SKM-1 (cell line): ENCODE measurements around the gene FLCN.
"Not testable (repeated sequence)": the region's sequence is repeated elsewhere in the genome, so short reads cannot be mapped to it uniquely, and the experiment has no call there.

ENCODE experiments used
- DNase-seq: peaks from one replicate; lab custom pipeline; 2025; ENCODE audit not compliant: unreplicated experiment; lab: John Stamatoyannopoulos, UW

Gene FLCN

DNA sequence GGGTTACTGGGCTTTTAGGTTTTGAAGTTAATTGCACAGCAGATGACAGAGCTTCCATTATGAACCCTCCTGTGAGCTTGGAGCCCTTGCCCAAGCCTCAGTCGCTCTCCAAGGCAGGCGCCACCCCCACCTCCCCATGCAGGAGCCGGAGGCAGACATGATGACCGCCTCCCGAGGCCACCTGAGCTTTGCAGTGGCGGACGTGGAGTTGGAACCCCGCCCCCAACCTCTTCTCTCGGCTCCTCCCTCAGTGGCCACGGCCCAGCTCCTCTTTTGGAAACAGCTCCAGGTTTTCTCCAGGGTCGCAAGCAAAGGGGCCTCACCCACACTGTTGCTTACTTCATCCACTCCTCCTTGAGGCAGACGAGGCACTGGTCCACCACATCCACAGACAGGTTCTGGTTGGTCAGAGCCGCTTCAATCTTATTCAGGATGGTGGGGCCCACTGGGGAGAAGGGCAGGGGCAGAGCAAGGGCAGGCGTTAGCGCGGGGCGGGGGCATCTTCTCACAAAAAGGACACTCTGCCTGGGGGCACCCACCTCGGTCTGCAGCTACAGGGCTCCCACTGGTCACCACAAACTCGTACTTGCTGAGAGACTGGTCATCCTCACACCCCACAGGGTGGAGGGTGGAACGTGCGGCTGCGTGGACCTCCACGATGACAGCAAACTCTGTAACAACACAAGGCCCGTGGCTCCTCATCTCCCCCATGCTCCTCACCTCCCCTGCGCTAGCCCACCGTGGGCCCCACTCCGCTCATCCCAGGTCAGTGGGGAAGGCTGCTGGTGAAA is 22.1 kb downstream of the FLCN start:
- no peak for DNase-seq

- no peak for DNase-seq
These were observed 23.2 kb downstream of the FLCN start for GRCh38 chr17:17213775-17214174.

DNA sequence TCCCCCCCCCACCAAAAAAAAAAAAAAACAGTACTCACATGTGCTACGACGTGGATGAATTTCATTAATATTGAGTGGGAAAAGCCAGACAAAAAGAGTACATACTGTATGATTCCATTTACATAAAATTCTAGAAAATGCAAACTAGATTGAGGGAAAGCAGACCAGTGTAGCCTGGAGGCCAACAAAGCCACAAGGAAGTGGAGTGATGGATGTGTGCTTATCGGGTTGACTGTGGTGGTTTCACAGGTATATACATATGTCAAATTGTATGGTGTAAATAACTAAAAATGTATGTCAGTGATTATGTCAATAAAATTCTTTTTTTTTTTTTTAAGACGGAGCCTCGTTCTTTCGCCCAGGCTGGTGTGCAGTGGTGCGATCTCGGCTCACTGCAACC is 29.0 kb downstream of the FLCN start:
- DNase-seq, result no peak

GRCh38 chr17:17206913-17207335 is 30.0 kb downstream of the FLCN start:
- no peak for DNase-seq

DNA sequence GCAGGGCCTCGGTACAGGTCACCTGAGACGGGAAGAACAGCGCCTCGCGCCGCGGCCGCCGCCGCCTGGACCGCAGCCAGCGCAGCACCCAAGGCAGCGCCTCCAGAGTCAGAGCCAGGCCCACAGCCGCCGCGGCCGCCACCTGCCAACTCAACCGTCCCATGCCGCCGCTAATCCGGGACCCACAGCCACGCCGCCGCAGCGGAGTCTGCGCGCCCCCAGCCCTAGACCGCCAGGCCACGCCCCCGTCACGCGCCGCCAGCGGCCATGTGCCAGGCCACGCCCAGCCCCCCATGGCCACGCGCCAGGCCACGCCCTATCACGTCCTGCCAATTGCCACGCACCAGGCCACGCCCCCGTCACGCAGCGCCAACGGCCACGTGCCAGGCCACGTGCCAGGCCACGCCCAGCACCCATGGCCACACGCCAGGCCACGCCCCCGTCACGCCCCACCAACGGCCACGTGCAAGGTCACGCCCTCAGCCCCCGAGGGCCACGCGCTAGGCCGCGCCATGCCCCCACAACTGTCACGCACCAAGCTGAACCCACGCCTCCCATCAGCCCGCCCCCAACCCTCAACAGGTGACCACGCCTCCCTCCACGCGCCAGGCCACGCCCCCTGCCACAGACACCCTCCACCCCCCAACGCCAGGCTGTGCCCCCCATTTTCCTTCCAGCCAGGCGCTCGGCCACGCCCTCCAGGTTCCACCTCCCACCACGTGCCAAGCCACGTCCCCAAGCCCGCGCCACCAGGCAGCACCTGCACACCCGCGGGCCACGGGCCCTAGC is 30.6 kb downstream of the FLCN start, which contains the start of gene PLD6:
PLD6 (minus strand) TSS at position 210 of the 789 bp plus-strand sequence; CDS start at position 163, 47 bp downstream.
- peak; percentile 89 for DNase-seq

DNA sequence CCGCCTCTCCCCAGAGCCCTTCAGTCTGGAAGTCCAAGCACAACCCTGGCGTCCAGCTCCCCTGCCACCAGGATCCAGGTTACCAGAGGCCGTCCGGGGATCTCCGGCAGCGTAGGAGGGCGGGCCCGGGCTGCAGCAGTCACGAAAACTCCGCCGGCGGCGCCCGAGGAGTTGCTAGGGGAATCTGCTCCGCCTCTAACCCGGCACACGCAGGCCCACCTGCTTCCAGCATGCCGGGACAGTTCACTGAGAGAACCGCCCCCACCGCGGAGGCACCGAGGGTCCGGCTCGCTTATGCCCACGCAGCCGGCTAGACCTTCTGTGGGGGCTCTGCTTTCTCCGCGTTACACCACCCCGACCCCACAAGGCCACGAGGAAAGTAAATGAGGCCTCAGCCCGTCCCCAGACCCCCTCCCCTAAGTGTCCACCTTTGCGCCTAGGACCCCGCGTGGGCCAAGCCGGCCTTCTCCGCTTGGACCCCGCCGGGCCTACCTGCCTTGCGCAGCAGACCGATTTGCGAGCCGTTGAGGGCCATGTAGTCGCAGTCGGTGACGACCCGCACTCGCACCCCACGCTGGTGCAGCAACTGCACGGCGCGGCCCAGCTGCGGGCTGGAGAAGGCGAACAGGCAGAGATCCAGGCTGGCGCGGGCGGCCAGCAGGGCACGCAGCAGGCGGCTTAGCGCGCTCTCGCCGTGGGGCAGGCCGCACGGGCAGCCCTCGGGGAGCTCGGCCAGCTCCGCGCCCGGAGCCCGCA is 31.4 kb downstream of the FLCN start:
- DNase-seq, result no peak

- no peak for DNase-seq
These were observed 32.2 kb downstream of the FLCN start for GRCh38 chr17:17204635-17205231.

- DNase-seq, result no peak
These were observed 32.9 kb downstream of the FLCN start for GRCh38 chr17:17204041-17204591.

DNA sequence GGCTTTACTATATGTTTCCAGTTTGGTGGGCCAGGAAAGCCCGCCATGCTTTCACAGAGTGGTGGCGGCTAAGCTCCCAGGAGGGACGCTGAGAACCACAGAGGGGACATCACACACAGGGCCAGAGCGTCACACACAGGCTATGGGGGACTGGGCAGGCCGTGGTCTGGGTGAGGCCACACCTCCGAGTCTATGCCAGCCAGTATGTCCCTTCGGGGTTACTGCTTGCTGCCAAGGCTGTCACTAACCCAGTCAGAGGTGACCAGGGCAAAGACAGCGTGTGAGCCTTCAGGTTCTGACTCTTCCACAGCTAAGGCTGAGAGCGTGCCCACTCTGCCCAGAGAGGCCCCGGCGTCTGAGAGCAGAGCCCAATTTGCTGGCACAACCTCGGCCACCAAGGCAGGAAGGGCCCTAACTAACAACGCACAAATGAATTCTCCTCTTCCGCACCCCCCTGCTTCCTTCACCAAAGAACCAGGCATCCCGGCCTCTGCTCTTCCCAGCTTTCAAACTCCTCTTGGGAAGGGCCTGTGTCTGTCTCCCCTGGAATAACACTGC is 33.7 kb downstream of the FLCN start:
- DNase-seq, result no peak

DNA sequence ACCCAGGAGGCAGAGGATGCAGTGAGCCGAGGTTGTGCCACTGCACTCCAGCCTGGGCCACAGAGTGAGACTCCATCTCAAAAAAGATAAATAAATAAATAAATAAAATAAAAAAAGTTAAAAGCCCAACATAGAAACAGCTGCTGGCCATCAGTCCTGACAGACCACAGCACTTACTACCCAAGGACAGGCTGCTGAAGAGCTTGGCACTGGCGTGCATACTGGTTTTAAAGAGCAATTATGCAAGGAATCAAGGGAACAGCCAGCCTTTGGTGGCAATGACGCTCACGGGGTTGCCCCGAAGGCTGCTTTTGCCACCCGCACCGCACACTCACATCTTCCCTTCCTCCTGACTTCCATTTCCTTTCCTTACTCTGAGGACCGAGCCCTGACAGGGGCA is 35.1 kb downstream of the FLCN start:
- no peak for DNase-seq

- no peak for DNase-seq
These were observed 35.7 kb downstream of the FLCN start for GRCh38 chr17:17201271-17201670.

DNA sequence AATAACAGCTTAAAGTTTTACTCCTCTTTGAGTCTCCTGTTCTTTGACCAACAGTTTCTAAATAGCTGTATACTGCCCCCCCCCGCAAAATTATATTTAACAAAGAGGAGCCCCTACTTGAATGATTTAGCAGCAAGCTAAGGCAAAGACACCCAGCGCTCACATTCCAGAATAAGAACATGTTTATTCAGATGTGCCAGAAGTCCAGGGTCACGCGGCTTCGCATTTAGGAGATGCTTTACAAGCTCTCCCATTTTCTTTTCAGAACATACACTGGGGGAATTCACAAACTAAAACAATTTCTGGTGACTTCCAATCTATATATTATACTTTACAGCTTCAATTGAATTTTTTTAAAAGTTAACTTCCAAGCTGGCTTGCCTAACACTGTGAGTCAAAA is 36.1 kb downstream of the FLCN start:
- no peak for DNase-seq

DNA sequence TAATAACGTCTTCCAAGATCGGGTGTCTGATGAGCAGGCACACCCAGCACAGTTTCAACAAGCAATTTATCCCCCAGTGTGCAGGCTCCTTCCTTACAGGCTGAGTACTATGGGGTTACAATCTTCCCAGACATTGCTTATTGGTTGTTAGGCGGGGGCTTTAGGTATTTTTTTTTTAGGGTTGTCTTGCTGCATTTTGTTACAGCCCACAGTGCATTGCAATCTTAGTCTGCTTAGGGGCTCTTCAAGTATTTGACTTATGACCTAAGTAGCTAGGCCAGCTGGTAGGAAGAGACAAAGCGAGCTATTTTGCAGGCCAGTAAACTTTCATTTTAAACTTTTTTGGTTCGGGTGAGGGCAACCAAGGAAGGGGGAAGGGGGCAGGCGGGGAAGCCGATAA is 36.7 kb downstream of the FLCN start:
- no peak for DNase-seq

DNA sequence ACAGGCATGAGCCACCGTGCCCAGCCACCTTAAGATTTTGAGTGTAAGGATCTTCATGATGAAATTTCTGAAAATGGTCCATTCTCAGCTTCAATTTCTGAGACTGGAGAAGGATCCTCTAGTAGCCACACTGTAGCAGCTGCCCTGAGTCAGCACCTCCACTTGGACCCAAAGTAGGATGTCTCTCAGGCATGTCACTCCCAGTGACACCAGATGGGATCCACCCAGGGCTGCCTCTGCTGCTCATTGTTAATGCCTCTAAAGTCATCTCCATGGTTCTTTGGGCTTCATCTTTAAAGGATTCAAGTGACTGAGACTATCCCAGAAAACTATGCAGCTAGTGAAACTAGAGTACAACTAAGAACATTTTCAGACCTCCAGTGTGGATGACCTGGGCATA is 38.7 kb downstream of the FLCN start:
- no peak for DNase-seq

- DNase-seq, result no peak
These were observed 40.2 kb downstream of the FLCN start for GRCh38 chr17:17196776-17197175.

DNA sequence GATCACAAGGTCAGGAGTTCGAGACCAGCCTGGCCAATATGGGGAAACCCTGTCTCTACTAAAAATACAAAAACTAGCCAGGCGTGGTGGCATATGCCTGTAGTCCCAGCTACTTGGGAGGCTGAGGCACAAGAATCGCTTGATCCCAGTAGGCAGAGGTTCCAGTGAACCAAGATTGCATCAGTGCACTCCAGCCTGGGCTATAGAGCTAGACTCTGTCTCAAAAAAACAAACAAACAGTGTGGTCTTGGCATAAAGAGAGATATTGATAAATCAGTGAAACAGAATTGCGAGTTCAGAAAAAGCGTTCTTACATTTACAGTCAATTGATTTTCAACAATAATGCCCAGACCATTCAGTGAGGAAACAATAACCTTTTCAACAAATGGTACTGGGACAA is 41.5 kb downstream of the FLCN start:
- DNase-seq, result not testable (repeated sequence)

GRCh38 chr17:17191961-17192381 is 45.0 kb downstream of the FLCN start:
- DNase-seq, result no peak

- no peak for DNase-seq
These were observed 45.6 kb downstream of the FLCN start for GRCh38 chr17:17191346-17191792.

- no peak for DNase-seq
These were observed 46.8 kb downstream of the FLCN start for GRCh38 chr17:17190188-17190587.

DNA sequence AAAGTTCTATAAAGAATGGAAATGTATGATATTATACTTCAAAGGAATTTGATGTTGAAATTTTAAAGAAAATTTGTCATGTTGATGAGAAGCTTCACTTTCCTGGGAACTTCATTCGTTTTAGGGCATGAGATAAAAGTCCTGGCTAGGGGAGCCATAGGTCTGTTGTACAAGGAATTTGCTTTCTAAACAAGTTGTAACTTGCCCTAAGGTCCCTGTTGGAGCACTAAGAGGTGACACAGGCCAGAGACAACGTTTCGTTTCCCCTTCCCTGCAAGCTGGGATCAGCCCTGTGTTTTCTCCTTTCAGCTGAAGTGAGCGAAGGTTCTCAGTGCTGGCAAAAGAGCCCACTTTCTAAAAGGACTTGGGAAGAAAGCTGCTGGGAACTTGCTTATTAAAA is 47.4 kb downstream of the FLCN start:
- no peak for DNase-seq
